ENCODE measurements around the gene CDH11.

The CDH11 gene

GRCh38 chr16:64898159-64898558, 223.7 kb downstream of the CDH11 start:
- no peak for DNase-seq

Measured in NCI-H1694 (cell line).